ENCODE data around the gene STRIP1.

Gene STRIP1

GRCh38 chr1:110008971-110009565, 25.4 kb upstream of the STRIP1 start:
- H3K4me3 ChIP-seq (replicated peaks; ENCODE audit: low read depth, low read length) = no peak overlapping the region
- no peak for DNase-seq (ENCODE audit: extremely low read depth, low read depth)
- TF ChIP-seq, protein P1, sequence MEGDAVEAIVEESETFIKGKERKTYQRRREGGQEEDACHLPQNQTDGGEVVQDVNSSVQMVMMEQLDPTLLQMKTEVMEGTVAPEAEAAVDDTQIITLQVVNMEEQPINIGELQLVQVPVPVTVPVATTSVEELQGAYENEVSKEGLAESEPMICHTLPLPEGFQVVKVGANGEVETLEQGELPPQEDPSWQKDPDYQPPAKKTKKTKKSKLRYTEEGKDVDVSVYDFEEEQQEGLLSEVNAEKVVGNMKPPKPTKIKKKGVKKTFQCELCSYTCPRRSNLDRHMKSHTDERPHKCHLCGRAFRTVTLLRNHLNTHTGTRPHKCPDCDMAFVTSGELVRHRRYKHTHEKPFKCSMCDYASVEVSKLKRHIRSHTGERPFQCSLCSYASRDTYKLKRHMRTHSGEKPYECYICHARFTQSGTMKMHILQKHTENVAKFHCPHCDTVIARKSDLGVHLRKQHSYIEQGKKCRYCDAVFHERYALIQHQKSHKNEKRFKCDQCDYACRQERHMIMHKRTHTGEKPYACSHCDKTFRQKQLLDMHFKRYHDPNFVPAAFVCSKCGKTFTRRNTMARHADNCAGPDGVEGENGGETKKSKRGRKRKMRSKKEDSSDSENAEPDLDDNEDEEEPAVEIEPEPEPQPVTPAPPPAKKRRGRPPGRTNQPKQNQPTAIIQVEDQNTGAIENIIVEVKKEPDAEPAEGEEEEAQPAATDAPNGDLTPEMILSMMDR (IDR thresholded peaks at IDR 0.05; ENCODE audit: low read depth, low read length, missing control alignments) = no peak

GRCh38 chr1:110011527-110012041, 22.8 kb upstream of the STRIP1 start:
- no peak overlapping the region for H3K4me3 ChIP-seq (replicated peaks; ENCODE audit: low read depth, low read length)
- TF ChIP-seq, protein P1 (IDR thresholded peaks at IDR 0.05; ENCODE audit: low read depth, low read length, missing control alignments) = peak; percentile 54
- DNase-seq (ENCODE audit: extremely low read depth, low read depth) = no peak

DNA sequence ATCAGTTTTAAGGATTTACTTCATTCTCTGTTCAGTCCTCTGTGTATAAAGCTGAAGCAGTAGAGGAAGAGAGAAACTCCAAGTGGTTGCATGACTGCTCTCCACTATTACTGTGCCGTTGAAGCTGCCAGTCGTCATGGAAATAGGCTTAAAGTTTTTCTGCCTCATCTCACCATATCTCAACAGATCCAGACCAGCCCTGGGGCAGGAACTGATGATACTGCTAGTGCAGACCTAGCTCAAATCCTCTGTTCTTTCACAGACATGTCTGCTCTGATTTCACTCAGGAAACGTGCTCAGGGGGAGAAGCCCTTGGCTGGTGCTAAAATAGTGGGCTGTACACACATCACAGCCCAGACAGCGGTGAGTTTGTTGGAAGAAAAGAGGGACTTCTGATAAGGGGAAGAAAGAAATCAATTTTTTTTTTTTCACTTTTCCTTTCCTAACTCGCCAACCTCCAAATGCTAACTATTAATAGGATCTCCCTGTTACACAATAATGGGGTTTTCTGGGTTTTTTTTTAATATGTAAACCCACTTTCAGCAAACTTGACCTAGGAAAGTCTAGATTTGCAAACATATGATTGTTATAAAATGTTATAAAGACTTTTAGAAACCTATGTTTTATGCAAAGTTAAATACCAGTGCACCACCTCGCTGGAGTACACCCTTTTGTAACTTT, 22.2 kb upstream of the STRIP1 start:
- DNase-seq (ENCODE audit: extremely low read depth, low read depth) = no peak
- H3K4me3 ChIP-seq (replicated peaks; ENCODE audit: low read depth, low read length) = no peak overlapping the region
- TF ChIP-seq, protein P1 (IDR thresholded peaks at IDR 0.05; ENCODE audit: low read depth, low read length, missing control alignments) = no peak

DNA sequence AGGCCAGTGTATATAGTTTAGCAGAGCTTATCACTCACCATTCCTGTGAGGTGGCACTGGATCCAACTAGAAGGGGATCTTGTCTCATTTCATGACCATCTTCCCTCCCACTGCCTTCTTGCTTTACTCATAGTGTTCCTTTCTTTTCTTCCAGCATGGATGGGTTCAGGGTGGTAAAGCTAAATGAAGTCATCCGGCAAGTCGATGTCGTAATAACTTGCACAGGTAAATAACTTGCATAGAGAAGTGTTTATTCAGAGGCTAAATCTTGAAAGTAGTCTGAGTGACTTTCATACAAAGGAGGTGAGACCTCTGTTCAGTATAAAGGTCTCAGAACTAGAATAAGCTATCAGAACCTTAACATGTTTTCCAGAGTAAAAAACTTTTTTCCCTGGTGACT, 16.6 kb upstream of the STRIP1 start:
- TF ChIP-seq, protein P1 (IDR thresholded peaks at IDR 0.05; ENCODE audit: low read depth, low read length, missing control alignments) = no peak
- no peak for DNase-seq (ENCODE audit: extremely low read depth, low read depth)
- H3K4me3 ChIP-seq (replicated peaks; ENCODE audit: low read depth, low read length) = no peak overlapping the region

GRCh38 chr1:110018396-110018795, 16.0 kb upstream of the STRIP1 start:
- TF ChIP-seq, protein P1 (IDR thresholded peaks at IDR 0.05; ENCODE audit: low read depth, low read length, missing control alignments) = no peak
- no peak for DNase-seq (ENCODE audit: extremely low read depth, low read depth)
- H3K4me3 ChIP-seq (replicated peaks; ENCODE audit: low read depth, low read length) = no peak overlapping the region

GRCh38 chr1:110019770-110020169, 14.7 kb upstream of the STRIP1 start:
- no peak for DNase-seq (ENCODE audit: extremely low read depth, low read depth)
- TF ChIP-seq, protein P1 (IDR thresholded peaks at IDR 0.05; ENCODE audit: low read depth, low read length, missing control alignments) = no peak
- H3K4me3 ChIP-seq (replicated peaks; ENCODE audit: low read depth, low read length) = no peak overlapping the region

All from HFF-Myc (cell line).